A549 (cell line): ENCODE results near the gene CLASP1.
"Not testable (repeated sequence)": the region's sequence is repeated elsewhere in the genome, so short reads cannot be mapped to it uniquely, and the experiment has no call there.

Experiments used
- MAFK ChIP-seq: fragments of 450-650 bp; IDR thresholded peaks from 2 replicates; pipeline ENCODE4 v1.6.1; 2014; ENCODE audit not compliant: partially characterized antibody
- MYC ChIP-seq: IDR thresholded peaks from 2 replicates; pipeline ENCODE4 v1.6.1; 2012; ENCODE audit warnings: mild to moderate bottlenecking, inconsistent platforms, low read length, improper control_type of control experiment, borderline replicate concordance
- POLR2A ChIP-seq: IDR thresholded peaks from 2 replicates; pipeline ENCODE4 v1.6.1; 2012; ENCODE audit warnings: mild to moderate bottlenecking, low read length
- TFCP2L1 ChIP-seq: fragments of 250-450 bp; sonication (Bioruptor Pico); IDR thresholded peaks from 2 replicates; pipeline ENCODE4 v1.5.0; 2021; ENCODE audit warnings: mild to moderate bottlenecking
- TF ChIP-seq, protein P1 (sequence below): fragments of >200 bp; sonication (Bioruptor Twin); formaldehyde crosslinking; IDR thresholded peaks from 3 replicates; pipeline ENCODE4 v1.5.1; 2016
- TF ChIP-seq, protein P2 (sequence below): IDR thresholded peaks from 2 replicates; pipeline ENCODE4 v1.6.1; 2012

DNA sequence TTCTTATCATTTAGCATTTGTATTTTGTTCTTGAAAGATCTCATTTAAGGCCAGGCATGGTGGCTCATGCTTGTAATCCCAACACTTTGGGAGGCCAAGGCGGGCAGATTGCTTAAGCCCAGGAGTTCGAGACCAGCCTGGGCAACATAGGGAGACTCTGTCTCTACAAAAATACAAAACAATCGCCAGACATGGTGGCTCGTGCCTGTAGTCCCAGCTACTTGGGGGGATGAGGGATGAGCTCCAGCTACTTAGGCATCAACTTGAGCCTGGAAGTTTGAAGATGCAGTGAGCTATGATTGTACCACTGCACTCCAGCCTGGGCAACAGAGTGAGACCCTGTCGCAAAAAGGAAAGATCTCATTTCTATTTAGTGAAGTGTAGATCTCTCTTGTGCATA, 351.4 kb downstream of the CLASP1 start:
- TF ChIP-seq, protein P1, sequence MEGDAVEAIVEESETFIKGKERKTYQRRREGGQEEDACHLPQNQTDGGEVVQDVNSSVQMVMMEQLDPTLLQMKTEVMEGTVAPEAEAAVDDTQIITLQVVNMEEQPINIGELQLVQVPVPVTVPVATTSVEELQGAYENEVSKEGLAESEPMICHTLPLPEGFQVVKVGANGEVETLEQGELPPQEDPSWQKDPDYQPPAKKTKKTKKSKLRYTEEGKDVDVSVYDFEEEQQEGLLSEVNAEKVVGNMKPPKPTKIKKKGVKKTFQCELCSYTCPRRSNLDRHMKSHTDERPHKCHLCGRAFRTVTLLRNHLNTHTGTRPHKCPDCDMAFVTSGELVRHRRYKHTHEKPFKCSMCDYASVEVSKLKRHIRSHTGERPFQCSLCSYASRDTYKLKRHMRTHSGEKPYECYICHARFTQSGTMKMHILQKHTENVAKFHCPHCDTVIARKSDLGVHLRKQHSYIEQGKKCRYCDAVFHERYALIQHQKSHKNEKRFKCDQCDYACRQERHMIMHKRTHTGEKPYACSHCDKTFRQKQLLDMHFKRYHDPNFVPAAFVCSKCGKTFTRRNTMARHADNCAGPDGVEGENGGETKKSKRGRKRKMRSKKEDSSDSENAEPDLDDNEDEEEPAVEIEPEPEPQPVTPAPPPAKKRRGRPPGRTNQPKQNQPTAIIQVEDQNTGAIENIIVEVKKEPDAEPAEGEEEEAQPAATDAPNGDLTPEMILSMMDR, result not testable (repeated sequence)
- not testable (repeated sequence) for TF ChIP-seq MAFK; TFCP2L1 (CRISPR knock-in tag); POLR2A; MYC
- TF ChIP-seq, protein P2, sequence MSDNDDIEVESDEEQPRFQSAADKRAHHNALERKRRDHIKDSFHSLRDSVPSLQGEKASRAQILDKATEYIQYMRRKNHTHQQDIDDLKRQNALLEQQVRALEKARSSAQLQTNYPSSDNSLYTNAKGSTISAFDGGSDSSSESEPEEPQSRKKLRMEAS, result not testable (repeated sequence)
